Neural progenitor cell (in vitro differentiated cells): ENCODE data around the gene SKOR1. TPM values are rescaled to one million over a fixed set of nuclear protein-coding genes. Genes with fewer than 3 reads are reported as not detected.

Experiments
- DNase-seq: peaks from one replicate; pipeline ENCODE4 v3.0.0-alpha.2; 2016; ENCODE audit warnings: low spot score
- H2AFZ ChIP-seq: fragments of 200-600 bp; sonication (generic); replicated peaks from 2 replicates; pipeline ENCODE4 v1.6.1; 2016; ENCODE audit warnings: antibody characterized with exemption
- H3F3A ChIP-seq: fragments of 200-600 bp; sonication (generic); 2 replicates; pipeline ENCODE4 v1.6.1; 2016; ENCODE audit warnings: antibody characterized with exemption, low read depth
- H3K27ac ChIP-seq: fragments of 200-600 bp; sonication (generic); 2 replicates; pipeline ENCODE4 v1.5.1; 2016; ENCODE audit warnings: mild to moderate bottlenecking
- H3K27me3 ChIP-seq: fragments of 200-600 bp; sonication (generic); 2 replicates; pipeline ENCODE4 v1.6.1; 2016; ENCODE audit warnings: mild to moderate bottlenecking, moderate library complexity
- H3K36me3 ChIP-seq: fragments of 200-600 bp; sonication (generic); 2 replicates; pipeline ENCODE4 v1.5.1; 2016
- H3K4me1 ChIP-seq: fragments of 200-600 bp; sonication (generic); 2 replicates; pipeline ENCODE4 v1.6.1; 2016; ENCODE audit warnings: mixed run types
- H3K4me2 ChIP-seq: fragments of 200-600 bp; sonication (generic); 2 replicates; pipeline ENCODE4 v1.6.1; 2016
- H3K4me3 ChIP-seq: fragments of 200-600 bp; sonication (generic); 2 replicates; pipeline ENCODE4 v1.5.1; 2016
- H3K79me2 ChIP-seq: fragments of 200-600 bp; sonication (generic); 2 replicates; pipeline ENCODE4 v1.6.1; 2016; ENCODE audit warnings: low read depth
- H3K9ac ChIP-seq: fragments of 200-600 bp; sonication (generic); 2 replicates; pipeline ENCODE4 v1.6.1; 2016
- H3K9me3 ChIP-seq: fragments of 200-600 bp; sonication (generic); 2 replicates; pipeline ENCODE4 v1.5.1; 2016; ENCODE audit warnings: low read depth
- H4K20me1 ChIP-seq: fragments of 200-600 bp; sonication (generic); 2 replicates; pipeline ENCODE4 v1.6.1; 2016; ENCODE audit warnings: low read depth
- H3K27ac Mint-ChIP-seq: 3 replicates; pipeline ENCODE4 v1.8.0; 2021; ENCODE audit warnings: mixed read lengths
- H3K27me3 Mint-ChIP-seq: 2 replicates; pipeline ENCODE4 v1.8.0; 2022; ENCODE audit warnings: low read depth, mild to moderate bottlenecking, inconsistent platforms, moderate library complexity, mixed read lengths; ENCODE audit not compliant: insufficient read depth
- H3K36me3 Mint-ChIP-seq: 3 replicates; pipeline ENCODE4 v1.8.0; 2021; ENCODE audit warnings: mixed read lengths
- H3K4me1 Mint-ChIP-seq: 3 replicates; pipeline ENCODE4 v1.8.0; 2021; ENCODE audit warnings: mixed read lengths
- H3K4me3 Mint-ChIP-seq: 3 replicates; pipeline ENCODE4 v1.8.0; 2021; ENCODE audit warnings: mild to moderate bottlenecking, moderate library complexity, mixed read lengths
- H3K9me3 Mint-ChIP-seq: 3 replicates; pipeline ENCODE4 v1.8.0; 2020; ENCODE audit warnings: mixed read lengths
- EZH2 ChIP-seq: fragments of 200-600 bp; sonication (generic); IDR thresholded peaks from 2 replicates; pipeline ENCODE4 v1.6.1; 2017; ENCODE audit warnings: antibody characterized with exemption, mild to moderate bottlenecking, moderate library complexity
- EZH2phosphoT487 ChIP-seq: fragments of 200-600 bp; sonication (generic); IDR thresholded peaks from 2 replicates; pipeline ENCODE4 v1.6.1; 2017; ENCODE audit warnings: antibody characterized with exemption
- total RNA-seq: library from RNA; depleted of rRNA; stranded (reverse); fragments of >200 nt; gene quantifications from 2 replicates; pipeline ENCODE4 v1.2.3, GENCODE V29; 2015; ENCODE audit warnings: low replicate concordance
- TF ChIP-seq, protein P1 (sequence below): fragments of 200-600 bp; sonication (generic); IDR thresholded peaks from 2 replicates; pipeline ENCODE4 v1.5.1; 2017; ENCODE audit warnings: antibody characterized with exemption, mild to moderate bottlenecking

The SKOR1 gene
- total RNA-seq, 1 donor from 2014 or later, result 0.51 TPM

DNA sequence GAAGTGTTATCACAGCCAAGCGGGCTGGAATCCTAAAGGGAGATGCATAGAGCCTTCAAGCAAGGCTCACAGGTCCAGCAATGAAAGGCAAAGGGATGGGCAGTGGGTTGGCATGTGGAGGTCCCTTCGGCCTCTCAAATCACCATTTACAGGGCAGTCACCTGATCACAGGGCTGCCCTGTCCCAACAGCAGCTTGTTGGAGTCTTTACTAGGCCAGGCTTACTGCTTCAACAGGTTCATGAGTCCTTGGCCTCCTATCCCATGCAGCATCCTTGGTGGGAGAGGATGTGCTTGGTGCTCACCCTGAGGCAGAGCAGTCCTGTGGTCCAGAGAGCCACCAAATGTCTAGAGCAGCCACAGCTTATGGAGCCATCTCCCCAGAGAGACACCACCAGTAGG lies 24.2 kb upstream of the SKOR1 start:
- H3K27ac Mint-ChIP-seq, result no peak overlapping the region
- no peaks in the 10 kb centered on the region for H3K27me3 ChIP-seq
- H3K4me3 Mint-ChIP-seq, result no peak overlapping the region
- H3K27me3 Mint-ChIP-seq, result no peaks in the 10 kb centered on the region
- H3F3A ChIP-seq, result peaks cover 13% of the 10 kb centered on the region
- no peaks in the 10 kb centered on the region for H3K9me3 ChIP-seq
- no peak overlapping the region for H3K4me3 ChIP-seq
- peaks cover 37% of the 10 kb centered on the region for H3K4me1 ChIP-seq
- no peak for TF ChIP-seq EZH2phosphoT487
- no peak for TF ChIP-seq EZH2
- TF ChIP-seq, protein P1, sequence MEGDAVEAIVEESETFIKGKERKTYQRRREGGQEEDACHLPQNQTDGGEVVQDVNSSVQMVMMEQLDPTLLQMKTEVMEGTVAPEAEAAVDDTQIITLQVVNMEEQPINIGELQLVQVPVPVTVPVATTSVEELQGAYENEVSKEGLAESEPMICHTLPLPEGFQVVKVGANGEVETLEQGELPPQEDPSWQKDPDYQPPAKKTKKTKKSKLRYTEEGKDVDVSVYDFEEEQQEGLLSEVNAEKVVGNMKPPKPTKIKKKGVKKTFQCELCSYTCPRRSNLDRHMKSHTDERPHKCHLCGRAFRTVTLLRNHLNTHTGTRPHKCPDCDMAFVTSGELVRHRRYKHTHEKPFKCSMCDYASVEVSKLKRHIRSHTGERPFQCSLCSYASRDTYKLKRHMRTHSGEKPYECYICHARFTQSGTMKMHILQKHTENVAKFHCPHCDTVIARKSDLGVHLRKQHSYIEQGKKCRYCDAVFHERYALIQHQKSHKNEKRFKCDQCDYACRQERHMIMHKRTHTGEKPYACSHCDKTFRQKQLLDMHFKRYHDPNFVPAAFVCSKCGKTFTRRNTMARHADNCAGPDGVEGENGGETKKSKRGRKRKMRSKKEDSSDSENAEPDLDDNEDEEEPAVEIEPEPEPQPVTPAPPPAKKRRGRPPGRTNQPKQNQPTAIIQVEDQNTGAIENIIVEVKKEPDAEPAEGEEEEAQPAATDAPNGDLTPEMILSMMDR, result no peak
- no peak overlapping the region for H3K9ac ChIP-seq
- no peak overlapping the region for H3K27ac ChIP-seq
- no peaks in the 10 kb centered on the region for H3K36me3 ChIP-seq
- no peak for DNase-seq
- H2AFZ ChIP-seq, result no peak overlapping the region
- no peak overlapping the region for H3K4me2 ChIP-seq
- no peaks in the 10 kb centered on the region for H4K20me1 ChIP-seq
- H3K9me3 Mint-ChIP-seq, result no peaks in the 10 kb centered on the region
- H3K4me1 Mint-ChIP-seq, result peaks cover 32% of the 10 kb centered on the region
- no peaks in the 10 kb centered on the region for H3K79me2 ChIP-seq
- H3K36me3 Mint-ChIP-seq, result peaks cover 3% of the 10 kb centered on the region

DNA sequence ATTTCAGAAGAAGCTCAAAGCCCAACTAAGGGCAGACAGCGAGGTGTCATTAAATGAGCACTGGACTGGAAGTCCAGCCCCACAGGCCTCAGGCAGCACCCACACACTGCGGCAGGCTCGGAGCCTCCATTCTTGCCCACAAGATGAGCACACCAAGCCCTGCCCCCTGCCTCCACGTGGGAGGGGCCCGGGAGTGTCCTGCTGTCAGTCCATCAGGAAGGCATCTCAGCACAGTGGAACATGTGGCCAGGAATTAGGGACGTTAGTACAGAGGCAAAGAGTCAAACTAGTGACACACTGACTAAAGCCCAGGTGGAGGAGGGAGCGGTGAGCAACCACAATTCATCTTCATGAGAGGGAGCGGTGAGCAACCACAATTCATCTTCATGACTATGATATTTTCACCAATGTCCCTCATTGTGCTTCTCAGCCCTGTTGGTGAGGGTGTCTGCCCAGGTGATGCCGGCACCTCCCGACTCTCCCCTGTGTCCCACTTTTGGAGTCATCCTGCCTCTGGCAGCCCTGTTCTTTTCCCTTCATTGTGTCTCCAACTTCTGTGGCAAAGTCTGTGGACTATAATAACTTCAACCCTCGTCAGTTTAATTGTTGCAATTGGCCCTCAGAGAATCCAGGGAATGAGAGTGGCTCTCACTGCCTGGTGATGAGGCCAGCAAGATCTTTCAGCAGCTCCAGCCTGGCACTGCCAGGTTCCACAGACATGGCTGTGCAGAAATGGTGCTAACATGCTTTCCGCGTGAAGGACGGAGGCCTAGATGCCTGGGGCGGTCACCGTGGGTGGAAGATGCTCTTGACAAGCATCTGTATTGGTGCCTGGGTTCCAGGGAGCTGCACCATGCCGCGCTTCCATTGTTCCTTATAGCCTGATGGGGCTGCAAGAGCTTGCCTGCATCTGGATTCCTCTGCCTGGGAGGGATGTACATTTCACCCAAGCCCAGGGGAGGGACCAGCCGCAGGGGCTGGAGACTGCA lies 23.1 kb upstream of the SKOR1 start:
- no peak overlapping the region for H2AFZ ChIP-seq

DNA sequence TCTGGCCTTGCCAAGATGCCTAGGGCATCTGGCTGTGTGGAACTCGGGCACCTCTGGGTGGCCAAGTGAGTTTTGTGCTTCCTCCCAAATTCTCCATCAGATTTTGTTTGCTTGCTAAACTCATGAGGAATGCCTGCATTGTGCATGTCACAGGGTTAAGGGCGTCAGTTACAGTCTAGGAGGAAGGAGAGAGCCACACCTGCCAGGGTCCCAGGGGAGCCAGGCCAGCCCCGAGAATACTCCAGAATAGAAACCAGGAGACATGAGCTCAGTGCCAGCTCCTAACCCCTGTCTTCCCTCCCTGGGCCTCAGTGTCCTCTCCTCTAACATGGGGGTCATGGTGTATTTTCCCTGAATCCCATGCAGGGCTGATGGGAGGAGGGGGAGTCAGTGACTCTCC lies 22.0 kb upstream of the SKOR1 start:
- no peak overlapping the region for H3K27ac ChIP-seq
- peaks cover 6% of the 10 kb centered on the region for H3F3A ChIP-seq
- no peaks in the 10 kb centered on the region for H4K20me1 ChIP-seq
- no peak overlapping the region for H3K4me3 ChIP-seq
- no peaks in the 10 kb centered on the region for H3K27me3 Mint-ChIP-seq
- H3K27ac Mint-ChIP-seq, result no peak overlapping the region
- H3K4me2 ChIP-seq, result no peak overlapping the region
- peaks cover 32% of the 10 kb centered on the region for H3K4me1 Mint-ChIP-seq
- no peak overlapping the region for H2AFZ ChIP-seq
- H3K27me3 ChIP-seq, result no peaks in the 10 kb centered on the region
- H3K9ac ChIP-seq, result no peak overlapping the region
- no peak overlapping the region for H3K4me3 Mint-ChIP-seq
- H3K36me3 ChIP-seq, result no peaks in the 10 kb centered on the region
- TF ChIP-seq, protein P1, result no peak
- TF ChIP-seq EZH2phosphoT487 (no peak), EZH2 (no peak)
- no peak for DNase-seq
- H3K79me2 ChIP-seq, result no peaks in the 10 kb centered on the region
- H3K9me3 Mint-ChIP-seq, result no peaks in the 10 kb centered on the region
- H3K9me3 ChIP-seq, result no peaks in the 10 kb centered on the region
- peaks cover 5% of the 10 kb centered on the region for H3K36me3 Mint-ChIP-seq
- H3K4me1 ChIP-seq, result peaks cover 27% of the 10 kb centered on the region

More for the DNA sequence above, 23.1 kb upstream of the SKOR1 start:
- Mint-ChIP-seq H3K27ac (no peak overlapping the region), H3K9me3 (no peaks in the 10 kb centered on the region), H3K4me3 (no peak overlapping the region), H3K36me3 (peaks cover 3% of the 10 kb centered on the region), H3K27me3 (no peaks in the 10 kb centered on the region), H3K4me1 (peaks cover 29% of the 10 kb centered on the region)
- H3F3A ChIP-seq, result peaks cover 6% of the 10 kb centered on the region
- no peaks in the 10 kb centered on the region for H3K79me2 ChIP-seq
- H3K4me1 ChIP-seq, result peaks cover 32% of the 10 kb centered on the region
- no peak overlapping the region for H3K27ac ChIP-seq
- H3K9me3 ChIP-seq, result no peaks in the 10 kb centered on the region
- H3K9ac ChIP-seq, result no peak overlapping the region
- H4K20me1 ChIP-seq, result no peaks in the 10 kb centered on the region
- TF ChIP-seq, protein P1, result no peak
- TF ChIP-seq EZH2, result no peak
- no peak for TF ChIP-seq EZH2phosphoT487
- no peak for DNase-seq
- no peaks in the 10 kb centered on the region for H3K27me3 ChIP-seq
- H3K36me3 ChIP-seq, result no peaks in the 10 kb centered on the region
- no peak overlapping the region for H3K4me2 ChIP-seq
- H3K4me3 ChIP-seq, result no peak overlapping the region
